Eye (tissue), 1 donor: ENCODE data around the gene NUDT16.
A peak's percentile ranks its signal among the peaks of the same experiment; 100 is the strongest.

Source experiments
- DNase-seq: peaks from one replicate; pipeline ENCODE4 v3.0.0-alpha.2; 2015

NUDT16 gene

DNA sequence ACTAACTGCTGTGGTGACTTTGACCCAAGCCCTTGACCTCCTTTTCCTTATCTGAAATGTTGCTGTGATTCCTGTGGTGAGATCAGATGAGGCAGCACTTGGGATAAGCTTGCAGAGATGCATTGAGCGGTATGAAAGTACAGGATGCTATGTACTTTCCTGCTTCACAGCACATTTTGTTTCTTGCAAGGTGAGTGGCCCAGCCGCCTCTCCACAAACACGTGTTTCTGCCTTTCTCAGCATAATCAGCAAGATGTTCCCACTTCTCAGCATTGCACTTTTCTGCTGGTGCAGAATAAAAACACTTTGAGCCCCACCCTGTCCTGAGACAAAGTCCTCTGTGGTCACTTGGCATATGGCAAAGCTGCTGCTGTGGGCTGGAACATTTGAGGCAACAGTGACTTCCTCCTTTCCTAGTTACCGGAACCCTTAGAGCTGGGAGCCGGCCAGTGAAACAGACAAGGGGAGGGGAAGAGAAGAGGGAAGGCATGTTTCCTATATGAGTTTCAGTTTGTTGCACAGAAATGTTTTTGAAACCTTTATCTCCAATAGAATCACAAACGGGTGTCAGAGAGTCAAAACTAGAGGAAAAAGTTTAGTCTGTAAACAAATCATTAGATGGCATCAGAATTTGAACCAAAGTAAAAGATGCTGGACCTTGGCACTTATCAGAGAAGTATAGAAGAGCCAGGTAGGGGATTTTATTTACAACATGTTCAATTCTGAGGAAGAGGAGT lies 5.0 kb downstream of the NUDT16 start:
- DNase-seq: no peak

DNA sequence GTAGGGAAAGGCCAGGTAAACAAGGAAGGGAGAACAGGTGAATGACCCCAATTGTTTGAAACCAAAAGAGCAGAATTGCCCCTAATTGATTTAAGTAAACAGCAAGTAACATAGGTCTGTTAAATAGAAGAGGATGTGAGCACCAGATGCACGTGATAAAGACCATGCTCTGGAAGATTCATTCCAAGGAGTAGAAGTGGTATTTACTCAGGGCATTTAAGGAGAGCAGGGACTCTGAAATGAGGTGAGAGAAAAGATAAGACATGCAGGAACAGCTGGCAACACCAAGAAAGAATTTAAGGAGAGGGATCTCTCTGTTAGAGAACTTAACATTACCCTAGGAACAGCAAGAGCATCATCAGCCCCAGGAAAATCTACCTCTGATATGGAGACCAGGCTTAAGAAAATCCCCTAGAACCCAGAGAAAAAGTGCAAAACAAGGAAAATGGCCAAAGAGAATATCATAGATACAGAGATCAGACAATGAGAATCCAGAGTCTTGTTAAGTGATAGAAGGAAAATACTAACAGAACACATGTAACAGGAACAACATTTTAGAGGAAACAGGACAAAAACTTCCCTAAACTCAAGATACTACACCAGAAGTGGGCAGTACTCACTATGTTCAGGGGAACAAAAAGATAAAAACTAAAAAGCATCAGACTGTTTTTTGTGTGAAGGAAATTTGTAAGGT lies 6.4 kb downstream of the NUDT16 start:
- no peak for DNase-seq

DNA sequence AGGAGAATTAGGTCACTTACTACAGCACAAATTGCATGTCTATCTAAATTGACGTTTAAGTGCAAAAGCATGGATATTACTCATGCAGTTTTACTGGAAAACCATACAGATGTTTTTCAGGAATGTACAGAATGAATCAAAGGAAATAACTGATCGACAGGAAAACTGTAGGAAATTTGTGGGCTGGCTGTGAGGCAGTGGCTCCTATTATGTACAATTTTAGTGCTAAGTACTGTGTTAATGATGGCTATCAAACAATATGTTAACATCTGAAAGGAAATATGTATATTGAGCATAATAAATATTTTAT lies 6.9 kb downstream of the NUDT16 start:
- DNase-seq: no peak

DNA sequence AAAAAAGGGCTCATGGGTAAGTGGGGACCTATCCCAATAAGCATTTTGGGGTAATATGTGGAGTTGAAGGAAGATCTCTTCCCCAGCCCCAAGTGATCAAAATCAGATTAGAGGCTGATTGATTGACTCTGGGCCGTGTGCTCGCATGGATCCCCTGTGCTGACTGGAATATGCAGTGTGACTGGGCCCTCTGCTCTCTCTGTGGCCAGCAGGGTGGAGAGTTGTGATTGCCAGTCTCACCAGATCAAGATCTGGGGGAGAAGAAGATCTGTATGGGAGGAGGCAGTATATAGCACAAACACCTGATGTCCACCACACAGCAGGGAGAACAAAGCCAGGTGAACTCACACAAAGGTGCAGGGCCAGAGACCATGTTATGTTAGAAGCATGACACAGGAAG lies 8.8 kb downstream of the NUDT16 start:
- DNase-seq: no peak

DNA sequence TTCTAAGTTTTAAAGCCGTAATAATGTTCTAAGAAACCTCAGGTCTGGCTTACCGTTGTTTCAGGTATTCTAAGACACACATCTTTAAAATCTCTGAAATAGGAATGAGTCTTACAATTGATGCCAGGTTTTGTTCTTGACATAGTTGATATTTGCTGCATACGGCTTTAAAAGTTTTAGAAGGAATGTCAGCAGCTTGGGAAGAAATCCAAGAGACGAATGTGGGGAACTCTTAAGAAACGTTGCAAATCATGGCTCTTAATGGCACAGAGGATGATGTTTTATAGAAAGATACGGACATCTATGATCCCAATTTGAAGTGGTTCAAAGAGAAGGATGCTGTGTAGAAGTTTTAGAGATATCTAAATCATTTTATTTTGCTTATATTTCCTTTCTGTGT lies 11.5 kb downstream of the NUDT16 start:
- DNase-seq: no peak

DNA sequence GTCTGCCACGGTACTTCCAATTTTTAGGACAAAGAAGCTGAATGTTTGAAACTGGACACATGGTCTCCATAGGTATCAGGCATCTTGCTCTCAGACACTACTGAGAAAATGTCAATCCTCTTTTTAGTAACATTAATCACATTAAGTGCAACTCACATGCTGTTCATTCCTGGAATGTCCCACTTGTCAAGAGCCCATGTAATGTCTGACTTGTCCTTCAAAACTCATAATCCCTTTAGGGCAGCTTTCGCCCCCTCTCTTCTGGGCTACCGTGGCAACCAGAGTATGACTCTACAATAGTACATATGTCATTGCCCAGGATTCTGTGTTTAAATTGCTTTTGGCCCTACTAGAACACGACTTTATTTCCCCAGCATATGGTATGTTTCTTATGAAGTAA lies 12.3 kb downstream of the NUDT16 start:
- no peak for DNase-seq

DNA sequence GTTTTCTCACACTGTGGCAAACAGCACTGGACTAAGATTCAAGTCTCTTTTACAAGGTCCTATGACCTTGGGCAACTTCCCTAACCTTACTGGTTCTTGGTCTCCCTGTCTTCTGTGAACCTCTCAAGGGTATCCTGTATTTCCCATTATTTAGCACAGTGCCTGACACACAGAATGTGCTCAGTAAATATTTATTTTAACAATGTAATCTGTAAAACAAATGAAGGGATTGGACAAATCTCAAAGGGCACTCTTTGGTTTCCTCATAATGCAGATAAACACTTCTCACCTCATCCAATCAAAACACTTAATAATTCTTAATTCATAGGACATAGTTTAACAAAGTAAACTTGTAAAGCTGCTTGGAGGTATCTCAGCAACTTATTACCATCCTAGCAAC lies 12.8 kb downstream of the NUDT16 start:
- DNase-seq: no peak

DNA sequence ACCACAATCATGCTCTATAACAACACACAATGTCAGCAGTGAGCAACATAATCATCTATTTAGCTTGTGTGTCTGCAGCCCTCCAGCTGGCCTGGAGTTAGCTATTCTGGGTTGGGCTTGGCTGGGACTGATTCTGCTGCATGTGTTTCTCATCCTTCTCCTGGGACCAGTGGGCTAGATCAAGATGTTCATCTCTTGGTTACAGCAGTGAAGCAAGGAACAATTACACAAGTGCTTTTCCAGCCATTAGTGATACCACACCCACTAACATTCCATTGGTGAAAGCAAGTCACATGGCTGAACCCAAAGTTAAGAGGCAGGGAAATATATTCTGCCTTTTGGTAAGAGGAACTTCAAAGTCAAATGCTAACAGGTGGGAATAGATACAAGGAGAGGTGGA lies 14.6 kb downstream of the NUDT16 start:
- DNase-seq: peak; percentile 21

DNA sequence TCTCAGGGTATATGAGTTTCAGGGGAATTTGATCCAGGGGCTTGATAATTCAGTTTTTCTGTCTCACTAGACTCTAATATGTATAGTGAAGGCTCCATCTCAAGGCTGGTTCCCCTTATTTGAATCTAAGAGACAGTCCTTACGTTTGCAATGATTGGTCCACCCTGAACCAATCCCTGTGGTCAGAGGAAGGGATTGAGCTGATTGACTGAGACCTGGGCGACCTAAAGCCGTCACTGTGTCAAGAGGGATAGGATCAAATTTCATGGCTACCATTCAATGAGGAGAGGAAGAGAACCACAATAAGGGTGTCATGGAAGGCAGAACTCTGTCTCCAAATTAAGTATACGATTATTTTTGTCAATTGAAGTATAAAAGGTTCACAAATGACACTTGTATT lies 16.3 kb downstream of the NUDT16 start:
- no peak for DNase-seq

DNA sequence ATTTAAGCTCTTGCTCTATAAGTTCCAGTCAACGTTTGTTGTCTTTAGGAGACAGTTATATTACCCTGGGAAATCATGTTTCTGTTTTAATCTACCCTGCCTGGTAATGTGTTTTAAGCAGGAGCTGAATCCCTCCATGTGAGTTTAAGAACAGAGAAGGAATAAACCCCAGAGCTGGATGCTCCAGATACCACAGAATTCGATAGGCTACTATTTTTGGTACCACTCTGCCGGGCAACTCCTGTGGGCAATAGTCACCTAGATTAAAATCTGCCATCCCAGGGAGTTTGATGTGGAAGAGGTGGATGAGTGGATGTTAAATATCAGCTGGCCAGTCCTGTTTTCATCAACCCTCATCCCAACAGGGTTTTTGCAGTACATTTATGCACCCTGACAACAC lies 20.4 kb downstream of the NUDT16 start:
- no peak for DNase-seq

DNA sequence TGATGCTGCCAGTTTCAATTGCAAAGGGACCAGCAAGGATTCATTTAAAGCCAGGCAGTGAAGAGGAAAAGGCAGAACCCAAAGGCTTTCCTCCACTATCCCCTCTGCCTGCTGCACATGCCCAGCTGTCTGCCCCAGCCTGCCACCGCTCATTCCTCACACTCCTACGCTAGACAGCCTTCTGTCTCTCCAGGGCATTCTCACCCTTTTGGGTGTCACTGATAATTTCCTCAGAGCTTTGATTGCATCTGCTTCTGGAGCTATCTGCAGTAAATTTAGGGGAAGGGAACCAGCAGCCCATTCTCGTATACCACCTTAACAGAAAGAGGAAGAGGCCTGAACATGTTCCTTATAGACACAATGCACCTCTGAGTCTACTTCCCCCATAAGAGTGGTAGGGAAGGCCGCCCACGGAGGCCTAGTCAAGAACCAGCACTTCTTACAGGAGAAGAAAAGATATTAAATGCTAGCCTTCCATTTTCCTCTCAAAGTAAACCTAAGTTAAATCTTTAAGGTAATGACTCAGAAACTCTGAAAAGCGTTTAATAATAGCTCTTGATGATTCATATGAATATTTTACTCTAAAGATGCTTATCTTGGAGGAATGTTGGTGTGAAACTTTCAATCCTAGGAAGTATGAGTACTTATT lies 20.9 kb downstream of the NUDT16 start:
- peak; percentile 17 for DNase-seq

DNA sequence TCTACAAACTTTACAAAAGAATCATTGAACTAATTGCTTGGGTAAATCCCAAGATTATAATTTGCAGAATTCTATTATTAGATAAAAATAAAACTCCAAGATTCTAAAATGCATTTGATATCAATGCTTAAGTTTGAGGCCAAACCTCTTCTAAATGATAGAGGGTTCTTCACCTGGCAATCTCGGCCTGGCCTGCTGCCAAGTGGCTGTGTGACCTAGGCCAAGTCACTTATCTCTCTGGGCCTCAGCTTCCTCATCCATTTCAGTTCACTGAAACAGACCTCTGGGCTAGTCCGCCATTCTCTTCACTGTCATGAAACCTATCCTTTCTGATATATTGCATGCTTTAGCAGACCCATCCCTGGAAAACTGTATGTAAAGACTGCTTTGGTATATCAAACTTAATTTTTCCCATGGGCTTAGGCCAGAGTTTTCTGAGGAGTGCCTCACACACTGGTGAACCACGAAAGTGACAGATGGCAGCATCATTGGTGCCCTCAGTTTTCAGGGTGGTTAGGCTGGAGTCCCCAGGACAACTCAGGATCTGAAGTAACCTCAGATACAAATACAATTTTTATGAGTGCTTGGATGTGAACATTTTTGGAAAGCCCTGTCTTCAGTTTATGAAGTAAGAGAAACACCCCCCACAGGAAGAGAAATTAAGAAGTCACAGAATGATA lies 21.8 kb downstream of the NUDT16 start:
- no peak for DNase-seq

DNA sequence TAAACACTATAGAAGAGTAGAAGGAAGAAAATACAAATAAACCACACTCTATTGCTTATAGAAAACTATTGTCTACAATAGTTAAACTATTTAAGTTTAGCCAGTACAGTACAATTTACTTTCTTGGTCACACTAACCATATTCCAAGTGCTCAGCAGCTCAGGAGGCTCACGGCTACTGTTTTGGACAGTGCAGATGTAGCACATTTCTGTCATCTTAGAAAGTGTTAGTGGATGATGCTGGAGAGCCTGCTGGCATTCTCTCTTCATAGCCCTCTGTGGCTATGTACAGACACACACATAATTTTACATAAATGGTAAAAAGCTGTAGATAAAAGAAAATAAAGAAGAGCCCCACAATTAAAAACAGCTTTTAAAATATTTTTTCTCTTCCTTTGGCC lies 23.8 kb downstream of the NUDT16 start:
- no peak for DNase-seq

DNA sequence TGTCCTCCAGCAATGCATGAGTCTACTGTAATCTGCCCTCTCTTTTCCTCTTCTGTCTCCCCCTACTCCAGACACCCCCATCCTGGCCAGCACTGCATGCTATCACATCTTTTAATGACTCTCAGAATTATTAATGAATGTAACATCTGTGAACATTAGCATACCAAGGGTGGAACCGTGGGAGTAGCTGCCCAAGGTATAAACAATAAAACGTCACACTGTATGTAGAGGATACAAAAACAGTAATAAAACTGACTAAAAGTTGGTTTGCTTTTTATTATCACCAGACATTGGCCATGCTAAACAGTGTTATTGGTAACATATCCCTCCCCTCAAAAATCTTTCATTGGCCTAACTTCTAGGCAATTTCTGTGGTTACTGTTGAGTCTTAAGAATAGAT lies 24.7 kb downstream of the NUDT16 start:
- no peak for DNase-seq

DNA sequence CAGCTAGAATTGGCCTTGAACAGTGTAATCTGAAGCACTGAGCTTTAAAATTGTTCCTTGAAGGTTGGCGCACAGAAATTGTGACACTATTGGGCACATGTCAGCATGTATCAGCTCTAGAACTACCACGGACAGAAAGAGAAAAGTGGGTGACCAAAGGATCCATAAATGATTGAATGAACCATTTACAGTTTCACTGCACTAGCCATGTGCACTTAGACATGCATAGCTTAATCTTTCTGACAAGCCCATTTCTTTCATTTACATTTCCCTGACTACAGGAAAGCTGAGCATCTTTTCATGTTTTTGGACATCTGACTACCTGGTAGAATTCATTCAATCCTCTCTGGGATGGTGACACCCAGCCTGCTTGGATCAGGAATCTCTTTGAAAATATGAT lies 36.2 kb downstream of the NUDT16 start:
- peak; percentile 79 for DNase-seq

DNA sequence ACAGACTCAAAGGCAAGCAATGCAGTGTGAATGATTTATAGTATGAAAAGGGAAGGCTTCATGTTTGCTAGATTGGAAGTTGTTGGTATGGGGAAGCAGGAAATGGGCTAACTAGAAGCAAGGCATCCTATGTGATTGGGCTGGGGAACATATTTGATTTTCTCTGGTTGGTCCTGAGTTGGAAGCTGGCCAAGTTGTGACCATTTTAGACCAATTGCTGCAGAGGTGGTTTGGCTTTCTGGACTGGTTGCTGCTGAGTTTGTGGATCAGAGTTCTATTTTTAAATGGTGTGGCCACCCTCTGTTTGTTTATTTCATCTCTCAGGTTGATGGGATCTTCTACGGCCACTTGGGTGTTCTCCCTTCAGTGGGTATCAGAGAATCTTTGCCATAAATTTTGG lies 39.7 kb downstream of the NUDT16 start:
- no peak for DNase-seq

DNA sequence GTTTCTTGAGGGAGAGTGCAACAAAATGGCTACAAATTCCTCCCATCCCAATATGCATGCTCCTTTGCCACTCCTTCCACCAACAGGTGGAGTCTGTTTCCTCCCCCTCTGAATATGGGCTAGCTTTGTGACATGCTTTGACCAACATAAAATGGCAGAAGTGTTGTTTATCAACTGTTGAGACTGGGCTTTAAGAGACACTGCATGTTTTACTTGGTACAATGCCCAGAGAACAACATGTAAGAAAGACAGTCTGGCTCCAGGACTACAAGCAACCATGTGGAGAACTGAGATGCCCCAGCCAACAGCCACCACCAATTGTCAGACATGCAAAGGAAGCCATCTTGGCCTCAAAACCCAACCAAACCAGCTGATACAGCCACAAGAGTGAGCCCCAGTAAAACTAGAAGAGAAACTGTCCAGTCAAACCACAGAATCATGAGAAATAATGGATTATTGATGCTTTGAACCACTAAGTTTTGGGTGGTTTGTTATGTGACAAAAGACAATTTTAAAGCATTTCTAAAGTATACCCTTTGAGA lies 40.5 kb downstream of the NUDT16 start:
- DNase-seq: no peak

DNA sequence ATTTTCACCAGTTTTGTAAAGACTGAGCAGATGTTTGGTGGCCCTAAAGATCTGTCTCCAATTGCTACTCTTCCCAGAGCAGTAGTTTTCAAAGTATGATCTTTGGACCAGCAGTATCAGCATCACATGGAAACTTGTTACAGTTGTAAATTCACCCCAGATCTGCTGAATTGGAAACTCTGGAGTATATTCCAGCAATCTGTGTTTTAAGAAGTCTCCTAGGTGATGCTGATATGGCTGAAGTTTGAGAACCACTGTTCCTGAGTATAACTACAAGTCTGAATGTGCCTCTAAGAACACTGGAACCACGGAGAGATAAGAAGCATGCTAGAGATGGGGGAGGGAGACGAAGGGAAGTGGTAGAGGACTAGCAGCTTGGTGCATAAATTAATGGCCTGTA lies 45.7 kb downstream of the NUDT16 start:
- DNase-seq: no peak

DNA sequence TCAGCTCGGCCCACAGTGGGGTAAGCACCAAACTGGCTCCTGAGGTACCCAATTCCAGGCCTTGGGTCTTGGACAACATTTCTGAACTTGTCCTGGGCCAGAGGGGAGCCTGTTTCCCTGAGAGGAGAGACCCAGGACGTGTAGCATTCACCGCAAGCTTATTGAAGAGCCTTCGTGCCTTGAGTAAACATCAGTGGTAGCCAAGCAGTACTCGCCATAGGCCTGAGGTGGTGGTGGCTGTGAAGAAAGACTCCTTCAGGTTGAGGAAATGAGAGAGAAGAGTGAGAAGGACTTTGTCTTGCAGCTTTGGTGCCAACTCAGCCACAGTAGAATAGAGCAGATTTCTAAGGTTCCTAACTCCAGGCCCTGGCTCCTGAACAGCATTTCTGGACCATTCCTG lies 50.2 kb downstream of the NUDT16 start:
- no peak for DNase-seq

DNA sequence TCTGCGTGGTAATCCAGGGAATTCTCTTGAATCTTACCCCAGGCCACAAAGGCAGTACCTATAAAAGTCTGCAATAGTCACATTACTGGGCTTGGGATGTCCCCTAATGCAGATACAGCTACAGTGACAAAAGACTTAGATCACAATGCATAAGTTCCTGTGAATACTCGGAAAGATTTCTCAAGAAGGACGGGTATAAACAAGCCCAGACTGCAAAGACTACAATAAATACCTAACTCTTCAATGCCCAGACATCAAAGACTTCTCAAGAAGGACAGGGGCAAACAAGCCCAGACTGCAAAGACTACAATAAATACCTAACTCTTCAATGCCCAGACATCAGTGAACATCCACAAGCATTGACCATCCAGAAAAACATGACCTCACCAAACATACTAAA lies 50.9 kb downstream of the NUDT16 start:
- DNase-seq: no peak

DNA sequence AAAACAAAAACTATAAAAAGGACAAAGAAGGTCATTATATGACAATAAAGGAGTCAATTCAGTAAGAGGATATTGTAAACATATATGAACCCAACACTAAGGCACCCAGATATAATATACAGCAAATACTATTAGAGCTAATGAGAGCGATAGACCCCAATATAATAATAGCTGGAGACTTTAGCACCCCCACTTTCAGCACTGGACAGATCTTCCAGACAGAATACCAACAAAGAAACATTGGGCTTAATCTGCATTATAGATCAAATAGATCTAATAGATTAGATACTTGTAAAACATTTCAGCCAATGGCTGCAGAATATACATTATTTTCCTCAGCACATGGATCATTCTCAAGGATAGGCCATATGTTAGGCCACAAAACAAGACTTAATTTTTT lies 53.4 kb downstream of the NUDT16 start:
- DNase-seq: no peak
